C4-2B (cell line): ENCODE results near the gene SEBOX.

Source experiments
- ZFX ChIP-seq: fragments of 450-650 bp; IDR thresholded peaks from 2 replicates; pipeline ENCODE4 v1.6.1; 2017
- TF ChIP-seq, protein P1 (sequence below): fragments of 450-650 bp; conservative IDR thresholded peaks from 2 replicates; pipeline ENCODE4 v1.5.1; 2017; ENCODE audit warnings: mild to moderate bottlenecking

DNA sequence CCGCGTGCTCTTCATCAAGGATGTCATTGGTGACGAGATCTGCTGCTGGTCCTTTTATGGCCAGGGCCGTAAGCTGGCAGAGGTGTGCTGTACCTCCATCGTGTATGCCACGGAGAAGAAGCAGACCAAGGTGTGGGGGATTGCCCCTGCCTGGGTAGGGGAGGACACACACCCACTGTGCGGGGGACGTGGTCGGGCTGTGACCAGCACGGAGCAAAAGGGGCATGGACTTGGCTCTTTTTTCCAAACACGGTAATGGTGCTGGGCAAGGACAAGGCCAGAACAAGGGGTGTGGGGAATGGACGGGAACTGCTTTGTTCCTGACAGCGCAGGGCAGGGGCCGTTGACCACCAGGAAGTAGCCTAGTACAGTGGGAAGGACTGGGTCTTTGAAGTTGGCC lies 22.7 kb downstream of the SEBOX start:
- TF ChIP-seq, protein P1, sequence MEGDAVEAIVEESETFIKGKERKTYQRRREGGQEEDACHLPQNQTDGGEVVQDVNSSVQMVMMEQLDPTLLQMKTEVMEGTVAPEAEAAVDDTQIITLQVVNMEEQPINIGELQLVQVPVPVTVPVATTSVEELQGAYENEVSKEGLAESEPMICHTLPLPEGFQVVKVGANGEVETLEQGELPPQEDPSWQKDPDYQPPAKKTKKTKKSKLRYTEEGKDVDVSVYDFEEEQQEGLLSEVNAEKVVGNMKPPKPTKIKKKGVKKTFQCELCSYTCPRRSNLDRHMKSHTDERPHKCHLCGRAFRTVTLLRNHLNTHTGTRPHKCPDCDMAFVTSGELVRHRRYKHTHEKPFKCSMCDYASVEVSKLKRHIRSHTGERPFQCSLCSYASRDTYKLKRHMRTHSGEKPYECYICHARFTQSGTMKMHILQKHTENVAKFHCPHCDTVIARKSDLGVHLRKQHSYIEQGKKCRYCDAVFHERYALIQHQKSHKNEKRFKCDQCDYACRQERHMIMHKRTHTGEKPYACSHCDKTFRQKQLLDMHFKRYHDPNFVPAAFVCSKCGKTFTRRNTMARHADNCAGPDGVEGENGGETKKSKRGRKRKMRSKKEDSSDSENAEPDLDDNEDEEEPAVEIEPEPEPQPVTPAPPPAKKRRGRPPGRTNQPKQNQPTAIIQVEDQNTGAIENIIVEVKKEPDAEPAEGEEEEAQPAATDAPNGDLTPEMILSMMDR = no peak
- no peak for TF ChIP-seq ZFX
